BLaER1 (cell line): ENCODE data around the gene METTL17.
"Not testable (repeated sequence)": the region's sequence is repeated elsewhere in the genome, so short reads cannot be mapped to it uniquely, and the experiment has no call there.

Experiments used
- H3K27ac ChIP-seq: shearing (Covaris generic); formaldehyde crosslinking; 2 replicates; pipeline ENCODE4 v1.8.1; 2022
- H3K27me3 ChIP-seq: shearing (Covaris generic); formaldehyde crosslinking; 2 replicates; pipeline ENCODE4 v1.8.1; 2022
- H3K36me3 ChIP-seq: shearing (Covaris generic); formaldehyde crosslinking; 2 replicates; pipeline ENCODE4 v1.8.1; 2022
- H3K4me1 ChIP-seq: shearing (Covaris generic); formaldehyde crosslinking; 2 replicates; pipeline ENCODE4 v1.8.1; 2022
- H3K4me2 ChIP-seq: shearing (Covaris generic); formaldehyde crosslinking; 2 replicates; pipeline ENCODE4 v1.8.1; 2022
- H3K4me3 ChIP-seq: shearing (Covaris generic); formaldehyde crosslinking; 2 replicates; pipeline ENCODE4 v1.8.1; 2022
- H3K9ac ChIP-seq: shearing (Covaris generic); formaldehyde crosslinking; 2 replicates; pipeline ENCODE4 v1.8.1; 2022
- H3K9me3 ChIP-seq: shearing (Covaris generic); formaldehyde crosslinking; 2 replicates; pipeline ENCODE4 v1.8.1; 2022
- H4K20me1 ChIP-seq: shearing (Covaris generic); formaldehyde crosslinking; 2 replicates; pipeline ENCODE4 v1.8.1; 2022
- Cebpa-rat ChIP-seq: shearing (Covaris generic); IDR thresholded peaks from 2 replicates; pipeline ENCODE4 v1.8.1; 2022

Gene METTL17

GRCh38 chr14:20989787-20990600 lies at the start of gene METTL17:
Gene METTL17, plus strand, starts transcription at chr14:20989980. Its CDS starts 23 bp downstream, at chr14:20990003.
- H3K27me3 ChIP-seq = no peaks in the 10 kb centered on the region
- peaks cover 27% of the 10 kb centered on the region for H3K4me1 ChIP-seq
- peaks cover 38% of the 10 kb centered on the region for H3K36me3 ChIP-seq
- H3K9ac ChIP-seq = peak within 1 kb of the TSS; percentile 83
- H3K4me2 ChIP-seq = peak within 1 kb of the TSS; percentile 81
- TF ChIP-seq Cebpa-rat = no peak
- no peaks in the 10 kb centered on the region for H3K9me3 ChIP-seq
- peak within 1 kb of the TSS; percentile 75 for H3K27ac ChIP-seq
- H3K4me3 ChIP-seq = peak within 1 kb of the TSS; percentile 86
- H4K20me1 ChIP-seq = no peaks in the 10 kb centered on the region

GRCh38 chr14:20945146-20945545 lies 44.6 kb upstream of the METTL17 start:
- not testable (repeated sequence) for H3K27ac ChIP-seq

GRCh38 chr14:20946707-20947106 lies 43.1 kb upstream of the METTL17 start:
- H3K27me3 ChIP-seq, H4K20me1 ChIP-seq: not testable (repeated sequence)

More at GRCh38 chr14:20945146-20945545, 44.6 kb upstream of the METTL17 start:
- H3K4me3 ChIP-seq, H3K27me3 ChIP-seq, H3K9me3 ChIP-seq, H3K4me1 ChIP-seq, H4K20me1 ChIP-seq, H3K36me3 ChIP-seq, H3K9ac ChIP-seq, H3K4me2 ChIP-seq: not testable (repeated sequence)

GRCh38 chr14:20954736-20955537 lies 34.8 kb upstream of the METTL17 start, which contains the start of gene RNASE2:
Gene RNASE2, plus strand, starts transcription at chr14:20955487. Its CDS starts 285 bp downstream, at chr14:20955772.
- not testable (repeated sequence) for H3K4me1 ChIP-seq, H3K4me2 ChIP-seq, H3K27me3 ChIP-seq

More at GRCh38 chr14:20946707-20947106, 43.1 kb upstream of the METTL17 start:
- H3K27ac ChIP-seq, H3K9ac ChIP-seq, H3K4me3 ChIP-seq, H3K4me2 ChIP-seq, H3K36me3 ChIP-seq, H3K9me3 ChIP-seq, H3K4me1 ChIP-seq: not testable (repeated sequence)

GRCh38 chr14:20955538-20955873 lies 34.3 kb upstream of the METTL17 start:
- H3K9ac ChIP-seq, H3K4me2 ChIP-seq, H3K27me3 ChIP-seq, H3K4me1 ChIP-seq, H4K20me1 ChIP-seq, H3K9me3 ChIP-seq, H3K36me3 ChIP-seq, H3K27ac ChIP-seq, H3K4me3 ChIP-seq: not testable (repeated sequence)

More at GRCh38 chr14:20954736-20955537, 34.8 kb upstream of the METTL17 start, which contains the start of gene RNASE2:
- not testable (repeated sequence) for H3K4me3 ChIP-seq, H3K9me3 ChIP-seq, H3K9ac ChIP-seq, H3K27ac ChIP-seq, H3K36me3 ChIP-seq, H4K20me1 ChIP-seq

- H3K27ac ChIP-seq = no peak overlapping the region
- no peak for TF ChIP-seq Cebpa-rat
- no peak overlapping the region for H3K4me2 ChIP-seq
Observed at GRCh38 chr14:20956376-20956976, 33.3 kb upstream of the METTL17 start.

GRCh38 chr14:20958946-20959345 lies 30.8 kb upstream of the METTL17 start:
- H3K4me2 ChIP-seq, H3K36me3 ChIP-seq, H3K27ac ChIP-seq, H3K9ac ChIP-seq, H3K4me1 ChIP-seq, H3K9me3 ChIP-seq, H3K27me3 ChIP-seq, H3K4me3 ChIP-seq, H4K20me1 ChIP-seq: not testable (repeated sequence)

More at GRCh38 chr14:20956376-20956976, 33.3 kb upstream of the METTL17 start:
- H3K9ac ChIP-seq = no peak overlapping the region
- H3K9me3 ChIP-seq = peaks cover 5% of the 10 kb centered on the region; the same call in 1 of the 2 replicates
- no peaks in the 10 kb centered on the region for H3K27me3 ChIP-seq
- H3K36me3 ChIP-seq = no peaks in the 10 kb centered on the region
- H3K4me1 ChIP-seq = 0 out of 2 replicates have a peak, but pooled peaks cover 4% of the 10 kb centered on the region
- H3K4me3 ChIP-seq = no peak overlapping the region
- H4K20me1 ChIP-seq = no peaks in the 10 kb centered on the region

- Histone ChIP-seq H3K27me3 (no peaks in the 10 kb centered on the region), H3K9me3 (no peaks in the 10 kb centered on the region), H3K27ac (no peak overlapping the region), H3K4me3 (no peak overlapping the region), H3K36me3 (no peaks in the 10 kb centered on the region), H3K9ac (no peak overlapping the region), H3K4me2 (no peak overlapping the region), H3K4me1 (peaks cover 9% of the 10 kb centered on the region; the same call in 1 of the 2 replicates), H4K20me1 (no peaks in the 10 kb centered on the region)
- TF ChIP-seq Cebpa-rat = no peak
Observed at GRCh38 chr14:20969336-20969735, 20.4 kb upstream of the METTL17 start.

- Histone ChIP-seq H3K4me1 (peaks cover 9% of the 10 kb centered on the region; the same call in 1 of the 2 replicates), H4K20me1 (no peaks in the 10 kb centered on the region), H3K9ac (peak overlapping the region; percentile 80; the same call in 1 of the 2 replicates), H3K27ac (no peak overlapping the region), H3K4me2 (peak overlapping the region; percentile 95), H3K36me3 (no peaks in the 10 kb centered on the region), H3K4me3 (peak overlapping the region; percentile 77), H3K9me3 (no peaks in the 10 kb centered on the region), H3K27me3 (no peaks in the 10 kb centered on the region)
- no peak for TF ChIP-seq Cebpa-rat
Observed at GRCh38 chr14:20970647-20970982, 19.2 kb upstream of the METTL17 start.
